ENCODE results near the gene SETD1A. TPM values are rescaled to one million over a fixed set of nuclear protein-coding genes. Genes with fewer than 3 reads are reported as not detected.

Gene SETD1A
- total and polyA plus RNA-seq, 9 of the 15 experiments (the other 6 are each of a cell fraction or from before 2014, with no cell fraction given), result 0.08 to 36.0 (median 4.2) TPM

DNA sequence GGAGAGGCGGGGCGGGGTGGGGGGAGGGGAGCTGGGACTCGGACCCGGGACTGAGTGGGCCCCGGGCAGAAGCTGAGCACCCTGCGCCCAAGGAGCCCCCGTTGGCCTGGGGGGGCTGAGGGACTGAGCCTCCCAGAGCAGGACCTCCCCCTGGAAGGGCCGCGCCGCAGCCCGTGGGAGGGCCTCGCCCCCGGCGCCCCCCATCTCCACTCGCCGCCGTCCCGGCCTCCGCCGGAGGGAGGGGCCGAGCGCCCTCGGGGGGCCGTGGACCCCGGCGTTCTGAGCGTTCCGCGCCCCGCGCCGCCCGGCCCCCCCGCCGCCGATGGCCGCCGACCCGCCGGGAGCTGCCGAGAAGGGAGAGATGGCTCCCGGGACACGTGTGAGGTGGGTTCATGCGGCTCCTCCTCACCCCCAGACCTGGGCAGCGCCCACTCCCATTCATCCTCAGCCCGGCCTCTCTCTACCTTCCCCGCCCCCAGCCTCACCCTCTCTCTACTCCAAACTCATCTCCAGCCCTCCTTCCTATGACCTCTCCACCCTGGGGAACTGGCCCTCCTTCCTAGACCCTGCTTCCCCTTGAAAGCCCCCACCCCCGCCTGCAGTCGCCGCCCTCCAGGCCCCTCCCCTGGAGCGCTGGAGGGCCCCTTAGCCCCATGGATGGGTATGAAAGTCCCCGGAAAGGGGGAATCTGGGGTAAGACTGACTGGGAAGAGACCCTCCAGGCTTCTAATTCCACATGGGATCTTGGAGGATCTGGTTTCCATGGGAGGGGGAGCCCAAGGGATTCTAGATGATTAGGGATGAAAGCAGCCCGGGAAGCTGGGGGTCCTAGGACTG, 33.3 kb upstream of the SETD1A start (continued):
- TF ChIP-seq ETS1 (conservative IDR thresholded peaks at IDR 0.05; ENCODE audit: control insufficient read depth, low read depth, low read length), result no peak
- TF ChIP-seq GTF2F1 (IDR thresholded peaks at IDR 0.05; ENCODE audit: low read depth, low read length), result no peak
- no peak for TF ChIP-seq KHSRP (IDR thresholded peaks at IDR 0.05)
- peak; percentile 46 for TF ChIP-seq RBBP5 (IDR thresholded peaks at IDR 0.05; ENCODE audit: borderline replicate concordance, insufficient read depth, low read length, poor library complexity, severe bottlenecking)
- TF ChIP-seq ZNF717 (CRISPR knock-in tag; IDR thresholded peaks at IDR 0.05), result no peak
- no peak for TF ChIP-seq RBM25 (IDR thresholded peaks at IDR 0.05; ENCODE audit: low read depth, low read length, severe bottlenecking)
- no peak for TF ChIP-seq GABPA (tag; conservative IDR thresholded peaks at IDR 0.05; ENCODE audit: low read depth)
- no peak for TF ChIP-seq SAFB2 (IDR thresholded peaks at IDR 0.05; ENCODE audit: borderline replicate concordance, low read depth, low read length, severe bottlenecking)
- TF ChIP-seq, protein P1, sequence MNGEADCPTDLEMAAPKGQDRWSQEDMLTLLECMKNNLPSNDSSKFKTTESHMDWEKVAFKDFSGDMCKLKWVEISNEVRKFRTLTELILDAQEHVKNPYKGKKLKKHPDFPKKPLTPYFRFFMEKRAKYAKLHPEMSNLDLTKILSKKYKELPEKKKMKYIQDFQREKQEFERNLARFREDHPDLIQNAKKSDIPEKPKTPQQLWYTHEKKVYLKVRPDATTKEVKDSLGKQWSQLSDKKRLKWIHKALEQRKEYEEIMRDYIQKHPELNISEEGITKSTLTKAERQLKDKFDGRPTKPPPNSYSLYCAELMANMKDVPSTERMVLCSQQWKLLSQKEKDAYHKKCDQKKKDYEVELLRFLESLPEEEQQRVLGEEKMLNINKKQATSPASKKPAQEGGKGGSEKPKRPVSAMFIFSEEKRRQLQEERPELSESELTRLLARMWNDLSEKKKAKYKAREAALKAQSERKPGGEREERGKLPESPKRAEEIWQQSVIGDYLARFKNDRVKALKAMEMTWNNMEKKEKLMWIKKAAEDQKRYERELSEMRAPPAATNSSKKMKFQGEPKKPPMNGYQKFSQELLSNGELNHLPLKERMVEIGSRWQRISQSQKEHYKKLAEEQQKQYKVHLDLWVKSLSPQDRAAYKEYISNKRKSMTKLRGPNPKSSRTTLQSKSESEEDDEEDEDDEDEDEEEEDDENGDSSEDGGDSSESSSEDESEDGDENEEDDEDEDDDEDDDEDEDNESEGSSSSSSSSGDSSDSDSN (IDR thresholded peaks at IDR 0.05; ENCODE audit: borderline replicate concordance in 1 of 2, low read depth in 2 of 2, low read length in 2 of 2), result no peak
- TF ChIP-seq YY1 (IDR thresholded peaks at IDR 0.05; ENCODE audit: borderline replicate concordance in 1 of 3, control insufficient read depth in 1 of 3, extremely low read depth in 1 of 3, insufficient read depth in 3 of 3, insufficient read length in 1 of 3, insufficient replicate concordance in 2 of 3, low read depth in 1 of 3, low read length in 2 of 3), result peak in 2 of 3 experiments; percentile 46 to 48
- TF ChIP-seq PTRF (tag; IDR thresholded peaks at IDR 0.05), result no peak
- TF ChIP-seq CBX5 (IDR thresholded peaks at IDR 0.05; ENCODE audit: borderline replicate concordance, low read depth), result no peak
